Activated T-helper 1 cell treated with anti-CD3 and anti-CD28 coated beads, Interleukin-12 subunit alpha, Interleukin-12 subunit beta, Interleukin-2, Interleukin-4 antibody, amounts not matched to agents 30 ng/mL and 10 ng/mL and 1 ng/mL, durations not matched to agents 14 hours and 24 hours and 36 hours (primary cell): Measurements from ENCODE around the gene CAMSAP3. TPM values are rescaled to one million over a fixed set of nuclear protein-coding genes. Genes with fewer than 3 reads are reported as not detected.

Experiments used
- DNase-seq: peaks from one replicate; pipeline ENCODE4 v3.0.0; 2021; ENCODE audit warnings: low spot score
- H3K27ac Mint-ChIP-seq: one replicate; pipeline ENCODE4 v1.8.0; 2021; ENCODE audit warnings: mild to moderate bottlenecking, mixed read lengths
- H3K27me3 Mint-ChIP-seq: one replicate; pipeline ENCODE4 v1.8.0; 2022; ENCODE audit warnings: mild to moderate bottlenecking, moderate library complexity, mixed read lengths; ENCODE audit not compliant: insufficient read depth
- H3K36me3 Mint-ChIP-seq: one replicate; pipeline ENCODE4 v1.8.0; 2021; ENCODE audit warnings: low read depth, mixed read lengths
- H3K4me1 Mint-ChIP-seq: one replicate; pipeline ENCODE4 v1.8.0; 2021; ENCODE audit warnings: low read depth, mixed read lengths
- H3K4me3 Mint-ChIP-seq: one replicate; pipeline ENCODE4 v1.8.0; 2021; ENCODE audit warnings: mild to moderate bottlenecking, moderate library complexity, mixed read lengths
- H3K9me3 Mint-ChIP-seq: one replicate; pipeline ENCODE4 v1.8.0; 2021; ENCODE audit warnings: mixed read lengths
- intact Hi-C: fragments of 100-400 bp; cut with micrococcal nuclease; formaldehyde crosslinking; loops from one replicate; pipeline ENCODE4 v1.15.1; 2024
- total RNA-seq: library from RNA; stranded (reverse); gene quantifications from 2 replicates; pipeline ENCODE4 v1.2.3, GENCODE V29; 2022

CAMSAP3 gene
- total RNA-seq, 1 donor from 2014 or later, result 0.67 TPM

- no peaks in the 10 kb centered on the region for H3K9me3 Mint-ChIP-seq
- H3K27me3 Mint-ChIP-seq, result peaks cover 19% of the 10 kb centered on the region
- H3K4me1 Mint-ChIP-seq, result no peaks in the 10 kb centered on the region
- no peak overlapping the region for H3K4me3 Mint-ChIP-seq
- intact Hi-C loops, result no loop called here
- H3K27ac Mint-ChIP-seq, result no peak overlapping the region
- H3K36me3 Mint-ChIP-seq, result no peaks in the 10 kb centered on the region
- no peak for DNase-seq
Measured at GRCh38 chr19:7589822-7590221, 5.8 kb upstream of the CAMSAP3 start.

GRCh38 chr19:7590256-7590655, 5.4 kb upstream of the CAMSAP3 start:
- intact Hi-C loops, result no loop called here
- H3K9me3 Mint-ChIP-seq, result no peaks in the 10 kb centered on the region
- peaks cover 21% of the 10 kb centered on the region for H3K27me3 Mint-ChIP-seq
- no peaks in the 10 kb centered on the region for H3K36me3 Mint-ChIP-seq
- DNase-seq, result no peak
- H3K4me3 Mint-ChIP-seq, result no peak overlapping the region
- peaks cover 3% of the 10 kb centered on the region for H3K4me1 Mint-ChIP-seq
- H3K27ac Mint-ChIP-seq, result no peak overlapping the region

GRCh38 chr19:7596211-7596937, 711 bp downstream of the CAMSAP3 start:
- H3K36me3 Mint-ChIP-seq, result no peaks in the 10 kb centered on the region
- H3K27ac Mint-ChIP-seq, result no peak overlapping the region

GRCh38 chr19:7597689-7598088, 2.0 kb downstream of the CAMSAP3 start:
- Mint-ChIP-seq H3K27me3 (peaks cover 45% of the 10 kb centered on the region), H3K27ac (no peak overlapping the region), H3K4me3 (no peak overlapping the region), H3K9me3 (no peaks in the 10 kb centered on the region), H3K4me1 (peaks cover 5% of the 10 kb centered on the region), H3K36me3 (no peaks in the 10 kb centered on the region)
- DNase-seq, result no peak
- intact Hi-C loops, result no loop called here

More at GRCh38 chr19:7596211-7596937, 711 bp downstream of the CAMSAP3 start:
- no peaks in the 10 kb centered on the region for H3K9me3 Mint-ChIP-seq
- peaks cover 39% of the 10 kb centered on the region for H3K27me3 Mint-ChIP-seq
- DNase-seq, result no peak
- intact Hi-C loops, result no loop called here
- peaks cover 5% of the 10 kb centered on the region for H3K4me1 Mint-ChIP-seq
- H3K4me3 Mint-ChIP-seq, result peak overlapping the region; percentile 22

GRCh38 chr19:7598180-7598579, 2.5 kb downstream of the CAMSAP3 start:
- peak overlapping the region; percentile 81 for H3K27ac Mint-ChIP-seq
- no peak overlapping the region for H3K4me3 Mint-ChIP-seq
- peaks cover 44% of the 10 kb centered on the region for H3K27me3 Mint-ChIP-seq
- DNase-seq, result no peak
- no peaks in the 10 kb centered on the region for H3K9me3 Mint-ChIP-seq
- no peaks in the 10 kb centered on the region for H3K36me3 Mint-ChIP-seq
- intact Hi-C loops, result no loop called here
- peaks cover 5% of the 10 kb centered on the region for H3K4me1 Mint-ChIP-seq

- Mint-ChIP-seq H3K9me3 (no peaks in the 10 kb centered on the region), H3K4me3 (no peak overlapping the region), H3K36me3 (no peaks in the 10 kb centered on the region), H3K4me1 (no peaks in the 10 kb centered on the region), H3K27me3 (peaks cover 25% of the 10 kb centered on the region), H3K27ac (peak overlapping the region; percentile 90)
- no peak for DNase-seq
- intact Hi-C loops, result no loop called here
Measured at GRCh38 chr19:7600721-7601120, 5.1 kb downstream of the CAMSAP3 start.

- Mint-ChIP-seq H3K27ac (no peak overlapping the region), H3K4me1 (no peaks in the 10 kb centered on the region)
Measured at GRCh38 chr19:7602240-7602934, 6.7 kb downstream of the CAMSAP3 start.

GRCh38 chr19:7602935-7603497, 7.4 kb downstream of the CAMSAP3 start:
- Mint-ChIP-seq H3K4me1 (no peaks in the 10 kb centered on the region), H3K27ac (no peak overlapping the region), H3K36me3 (no peaks in the 10 kb centered on the region), H3K4me3 (no peak overlapping the region), H3K27me3 (peaks cover 14% of the 10 kb centered on the region), H3K9me3 (no peaks in the 10 kb centered on the region)
- no peak for DNase-seq
- intact Hi-C loops, result no loop called here

More at GRCh38 chr19:7602240-7602934, 6.7 kb downstream of the CAMSAP3 start:
- intact Hi-C loops, result no loop called here
- no peaks in the 10 kb centered on the region for H3K9me3 Mint-ChIP-seq
- DNase-seq, result no peak
- no peaks in the 10 kb centered on the region for H3K36me3 Mint-ChIP-seq
- H3K4me3 Mint-ChIP-seq, result no peak overlapping the region
- H3K27me3 Mint-ChIP-seq, result peaks cover 20% of the 10 kb centered on the region

- peaks cover 10% of the 10 kb centered on the region for H3K27me3 Mint-ChIP-seq
- intact Hi-C loops, result loop anchor here (2.0 kb wide), 1 partner anchor 33 kb away; the partner anchor contains the start of gene STXBP2
- H3K4me1 Mint-ChIP-seq, result no peaks in the 10 kb centered on the region
- no peaks in the 10 kb centered on the region for H3K36me3 Mint-ChIP-seq
- no peaks in the 10 kb centered on the region for H3K9me3 Mint-ChIP-seq
- peak overlapping the region; percentile 42 for H3K27ac Mint-ChIP-seq
- no peak for DNase-seq
- H3K4me3 Mint-ChIP-seq, result no peak overlapping the region
Measured at GRCh38 chr19:7603919-7604318, 8.3 kb downstream of the CAMSAP3 start.

- Mint-ChIP-seq H3K27ac (no peak overlapping the region), H3K4me1 (no peaks in the 10 kb centered on the region), H3K27me3 (peaks cover 10% of the 10 kb centered on the region), H3K9me3 (no peaks in the 10 kb centered on the region), H3K36me3 (no peaks in the 10 kb centered on the region), H3K4me3 (no peak overlapping the region)
- DNase-seq, result no peak
- intact Hi-C loops, result loop anchor here (2.0 kb wide), 1 partner anchor 31 kb away; the partner anchor contains the start of gene STXBP2
Measured at GRCh38 chr19:7605490-7606222, 10.0 kb downstream of the CAMSAP3 start.

- intact Hi-C loops, result no loop called here
- no peak overlapping the region for H3K27ac Mint-ChIP-seq
- no peaks in the 10 kb centered on the region for H3K4me1 Mint-ChIP-seq
- no peaks in the 10 kb centered on the region for H3K36me3 Mint-ChIP-seq
- H3K9me3 Mint-ChIP-seq, result no peaks in the 10 kb centered on the region
- H3K27me3 Mint-ChIP-seq, result peaks cover 10% of the 10 kb centered on the region
- H3K4me3 Mint-ChIP-seq, result no peak overlapping the region
- DNase-seq, result no peak
Measured at GRCh38 chr19:7606289-7606688, 10.6 kb downstream of the CAMSAP3 start.

- Mint-ChIP-seq H3K4me3 (no peak overlapping the region), H3K9me3 (no peaks in the 10 kb centered on the region), H3K27me3 (peaks cover 6% of the 10 kb centered on the region), H3K27ac (no peak overlapping the region), H3K36me3 (no peaks in the 10 kb centered on the region), H3K4me1 (no peaks in the 10 kb centered on the region)
- DNase-seq, result no peak
- intact Hi-C loops, result no loop called here
Measured at GRCh38 chr19:7607212-7607873, 11.7 kb downstream of the CAMSAP3 start.
